HG02970 (cell line): ENCODE data around the gene RREB1.
"Not testable (repeated sequence)": the region's sequence is repeated elsewhere in the genome, so short reads cannot be mapped to it uniquely, and the experiment has no call there.

Experiments
- ATAC-seq: cut with Tn5 transposase; IDR thresholded peaks from one replicate; pipeline ENCODE4 v1.9.1; 2021; ENCODE audit warnings: mild to moderate bottlenecking, moderate library complexity, moderate number of reproducible peaks; ENCODE audit not compliant: unreplicated experiment, low FRiP score

Gene RREB1

GRCh38 chr6:7254980-7255835 lies 147.4 kb downstream of the RREB1 start:
- no peak for ATAC-seq

- ATAC-seq, result no peak
These were observed 148.2 kb downstream of the RREB1 start for GRCh38 chr6:7255918-7256317.

GRCh38 chr6:7256785-7257184 lies 149.0 kb downstream of the RREB1 start:
- ATAC-seq, result no peak

- no peak for ATAC-seq
These were observed 149.9 kb downstream of the RREB1 start for GRCh38 chr6:7257521-7258230.

- no peak for ATAC-seq
These were observed 150.5 kb downstream of the RREB1 start for GRCh38 chr6:7258231-7258763.

GRCh38 chr6:7260291-7261031 lies 152.7 kb downstream of the RREB1 start:
- no peak for ATAC-seq

- no peak for ATAC-seq
These were observed 153.5 kb downstream of the RREB1 start for GRCh38 chr6:7261032-7261841.

- no peak for ATAC-seq
These were observed 154.2 kb downstream of the RREB1 start for GRCh38 chr6:7261852-7262461.

GRCh38 chr6:7262746-7263518 lies 155.2 kb downstream of the RREB1 start:
- no peak for ATAC-seq

- not testable (repeated sequence) for ATAC-seq
These were observed 155.7 kb downstream of the RREB1 start for GRCh38 chr6:7263519-7263805.

GRCh38 chr6:7264041-7264440 lies 156.3 kb downstream of the RREB1 start:
- no peak for ATAC-seq

- no peak for ATAC-seq
These were observed 157.1 kb downstream of the RREB1 start for GRCh38 chr6:7264686-7265384.

- ATAC-seq, result not testable (repeated sequence)
These were observed 157.6 kb downstream of the RREB1 start for GRCh38 chr6:7265385-7265726.

GRCh38 chr6:7267071-7267465 lies 159.3 kb downstream of the RREB1 start:
- ATAC-seq, result no peak

- no peak for ATAC-seq
These were observed 159.8 kb downstream of the RREB1 start for GRCh38 chr6:7267466-7268091.

- no peak for ATAC-seq
These were observed 160.6 kb downstream of the RREB1 start for GRCh38 chr6:7268362-7268761.

GRCh38 chr6:7268816-7269555 lies 161.2 kb downstream of the RREB1 start:
- no peak for ATAC-seq
